HepG2 (cell line): ENCODE data around the gene PROC. TPM values are rescaled to one million over a fixed set of nuclear protein-coding genes. Genes with fewer than 3 reads are reported as not detected.

Source experiments
- ATAC-seq: fragments of 200-7000 bp; cut with Tn5 transposase; 3 replicates; pipeline ENCODE4 v1.9.1; 2020; ENCODE audit warnings: mild to moderate bottlenecking, moderate library complexity
- BruUV-seq: library from RNA; stranded (reverse); fragments of 400-500 nt; replicated peaks from 2 replicates; lab custom pipeline; 2021; lab: Mats Ljungman, UMichigan
- CTCF ChIA-PET: fragments of 300-600 bp; formaldehyde crosslinking; extraction: SDS; loops from one replicate; lab custom pipeline; 2021; ENCODE audit warnings: low total read pairs, inconsistent platforms, low intra/inter-chr PET ratio; lab: Yijun Ruan, JAX
- POLR2A ChIA-PET: fragments of 350-600 bp; sonication (Branson Sonifier 250); formaldehyde crosslinking; loops from one replicate; lab custom pipeline; 2020; ENCODE audit warnings: antibody characterized with exemption, inconsistent platforms; lab: Yijun Ruan, JAX
- DNase-seq: peaks from one replicate; pipeline ENCODE4 v3.0.0-alpha.2; 2015; ENCODE audit warnings: low spot score
- FAIRE-seq: peaks from 3 replicates; lab custom pipeline; 2011; peaks lifted over from hg19 to GRCh38; lab: Jason Lieb, UNC
- H2AFZ ChIP-seq: one replicate; pipeline ENCODE4 v1.6.1; 2011; ENCODE audit warnings: low read length, inconsistent platforms
- H3K27ac ChIP-seq: fragments of 300-600 bp; 3 replicates; pipeline ENCODE4 v1.8.0; 2011; ENCODE audit warnings: mixed run types, mild to moderate bottlenecking, mixed read lengths, low read length, inconsistent platforms; ENCODE audit not compliant: insufficient read depth; ENCODE audit errors: extremely low read length
- H3K27me3 ChIP-seq, 2 experiments: fragments of 200-600 bp in 1 of 2; 2 replicates in 1 of 2; 3 replicates in 1 of 2; pipeline versions ENCODE4 v1.6.0 to v1.8.0; 2011; ENCODE audit warnings: low read length in 2 of 2, mild to moderate bottlenecking in 2 of 2, moderate library complexity in 2 of 2, inconsistent platforms in 1 of 2; ENCODE audit not compliant: insufficient read depth in 2 of 2, control insufficient read depth in 1 of 2
- H3K36me3 ChIP-seq, 2 experiments: fragments of 200-600 bp in 1 of 2; replicated peaks in 1 of 2; 2 replicates in 1 of 2; 3 replicates in 1 of 2; pipeline versions ENCODE4 v1.5.1 to v1.8.0; 2011; ENCODE audit warnings: low read length in 2 of 2, inconsistent platforms in 1 of 2; ENCODE audit not compliant: insufficient read depth in 2 of 2, control insufficient read depth in 1 of 2
- H3K4me1 ChIP-seq: 2 replicates; pipeline ENCODE4 v1.5.1; 2012; ENCODE audit warnings: low read length, inconsistent platforms; ENCODE audit not compliant: insufficient read depth
- H3K4me2 ChIP-seq: 2 replicates; pipeline ENCODE4 v1.6.0; 2011; ENCODE audit warnings: low read depth, low read length, inconsistent platforms
- H3K4me3 ChIP-seq, 3 experiments: fragments of 200-600 bp in 1 of 3; sonication (generic), shearing (Covaris generic) in 1 of 3; replicated peaks in 1 of 3; 2 replicates each; pipeline ENCODE4 v1.5.1; 2011 to 2016; ENCODE audit warnings: low read length in 3 of 3, inconsistent platforms in 2 of 3, low read depth in 2 of 3, mild to moderate bottlenecking in 2 of 3, control low read depth in 1 of 3, mixed read lengths in 1 of 3; ENCODE audit not compliant: insufficient read depth in 1 of 3
- H3K79me2 ChIP-seq: one replicate; pipeline ENCODE4 v1.6.1; 2011; ENCODE audit warnings: low read length, inconsistent platforms; ENCODE audit not compliant: insufficient read depth
- H3K9ac ChIP-seq: 2 replicates; pipeline ENCODE4 v1.6.0; 2011; ENCODE audit warnings: mild to moderate bottlenecking, low read depth, low read length, inconsistent platforms; ENCODE audit not compliant: insufficient read depth
- H3K9me3 ChIP-seq: 2 replicates; pipeline ENCODE4 v1.5.1; 2012; ENCODE audit warnings: mild to moderate bottlenecking, low read length
- H4K20me1 ChIP-seq: 2 replicates; pipeline ENCODE4 v1.6.0; 2011; ENCODE audit warnings: inconsistent platforms, mild to moderate bottlenecking, low read length, moderate library complexity; ENCODE audit not compliant: insufficient read depth
- MAFF ChIP-seq: IDR thresholded peaks from 2 replicates; pipeline ENCODE4 v1.6.1; 2011; ENCODE audit warnings: low read depth, low read length, improper control_type of control experiment
- MAFK ChIP-seq, 2 experiments: IDR thresholded peaks in 1 of 2; conservative IDR thresholded peaks in 1 of 2; 2 replicates each; pipeline ENCODE4 v1.6.1; 2011; ENCODE audit warnings: improper control_type of control experiment in 2 of 2, low read length in 2 of 2
- NCOA1 ChIP-seq: sonication (generic); formaldehyde crosslinking; IDR thresholded peaks from 2 replicates; pipeline ENCODE4 v1.9.0; 2021; ENCODE audit warnings: missing genetic modification reagents
- WGBS: methylation state at CpG from one replicate; pipeline ENCODE4 v1.1.6; 2017; ENCODE audit warnings: low lambda C conversion rate; 5-methylcytosine and 5-hydroxymethylcytosine counted together
- in situ Hi-C: cut with HindIII; loops from 2 replicates; pipeline ENCODE4 v1.10.0; 2017; ENCODE audit warnings: low pct_unique_long_range_greater_than_20kb; ENCODE audit not compliant: extremely low pct_ligation_motif_present
- intact Hi-C: fragments of 100-400 bp; cut with micrococcal nuclease; formaldehyde crosslinking; loops from one replicate; pipeline ENCODE4 v1.10.0; 2022; ENCODE audit not compliant: unreplicated experiment
- polyA plus RNA-seq, 8 experiments: library from polyadenylated mRNA; depleted of rRNA in 3 of 8; stranded (reverse) in 7 of 8; unstranded in 1 of 8; fragments of >200 nt; fragmentation: Illumina TruSeq in 4 of 8; extraction: Trizol in 4 of 8; gene quantifications; 2 replicates each; pipeline versions ENCODE4 v1.2.1 to v1.2.3, GENCODE V29; 2011 to 2016; ENCODE audit warnings: low read depth in 4 of 8, missing spikeins in 1 of 8, mixed read lengths in 1 of 8; ENCODE audit not compliant: insufficient read depth in 1 of 8
- total RNA-seq, 5 experiments: library from RNA; depleted of rRNA; stranded (reverse); fragments of >200 nt; fragmentation: Illumina TruSeq; extraction: Trizol; gene quantifications; 2 replicates each; pipeline ENCODE4 v1.2.3, GENCODE V29; 2016; ENCODE audit warnings: low read depth in 1 of 5
- TF ChIP-seq, protein P1 (sequence below): sonication (generic); formaldehyde crosslinking; conservative IDR thresholded peaks from 2 replicates; pipeline ENCODE4 v1.4.0; 2020; ENCODE audit warnings: mild to moderate bottlenecking, missing genetic modification reagents, moderate library complexity

The PROC gene
- total and polyA plus RNA-seq, 2 of the 13 experiments (the other 11 are each of a cell fraction or from before 2014, with no cell fraction given): 134 to 185 TPM

DNA sequence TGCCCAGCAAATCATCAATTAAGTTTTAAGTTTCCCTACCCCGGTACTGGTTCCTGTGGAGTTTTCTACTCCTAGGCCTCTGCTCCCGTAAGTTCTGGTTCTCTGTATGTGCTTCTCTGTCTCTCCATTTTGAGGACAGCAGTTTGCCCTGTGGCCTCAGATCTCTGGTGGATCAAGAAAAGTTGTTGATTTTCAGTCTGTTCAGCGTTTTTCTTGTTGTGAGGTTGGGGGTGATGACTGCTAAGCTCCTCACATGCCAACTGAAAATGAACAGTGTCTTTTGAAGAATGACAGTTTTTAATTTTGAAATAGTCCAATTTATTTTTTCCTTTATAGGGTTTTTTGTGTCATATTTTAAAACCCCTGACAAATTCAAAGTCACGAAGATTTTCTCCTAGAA, 31.7 kb downstream of the PROC start:
- FAIRE-seq: no peak
- Histone ChIP-seq H3K4me2 (no peak overlapping the region), H4K20me1 (no peaks in the 10 kb centered on the region), H3K4me1 (peaks cover 48% of the 10 kb centered on the region), H3K27me3 (no peaks in the 10 kb centered on the region), H3K9me3 (peaks cover 3% of the 10 kb centered on the region), H2AFZ (peak overlapping the region; percentile 49), H3K9ac (no peak overlapping the region), H3K27ac (no peak overlapping the region), H3K36me3 (no peaks in the 10 kb centered on the region), H3K79me2 (no peaks in the 10 kb centered on the region)
- CTCF ChIA-PET: no interaction called here
- no TSS peak for BruUV-seq
- POLR2A ChIA-PET: no interaction called here
- no peak for DNase-seq
- 89% methylated on average over 4 of the region's 4 CpGs for WGBS
- intact Hi-C loops: no loop called here
- no peak for ATAC-seq
- TF ChIP-seq MAFF (peak; percentile 37; the same call in 1 of the 2 replicates), NCOA1 (no peak), MAFK (conservative IDR thresholded peaks at IDR 0.05 in 1 of 2, IDR thresholded peaks at IDR 0.05 in 1 of 2; ENCODE audit: low read length in 2 of 2) (peak; percentile 63 to 69)
- TF ChIP-seq, protein P1, sequence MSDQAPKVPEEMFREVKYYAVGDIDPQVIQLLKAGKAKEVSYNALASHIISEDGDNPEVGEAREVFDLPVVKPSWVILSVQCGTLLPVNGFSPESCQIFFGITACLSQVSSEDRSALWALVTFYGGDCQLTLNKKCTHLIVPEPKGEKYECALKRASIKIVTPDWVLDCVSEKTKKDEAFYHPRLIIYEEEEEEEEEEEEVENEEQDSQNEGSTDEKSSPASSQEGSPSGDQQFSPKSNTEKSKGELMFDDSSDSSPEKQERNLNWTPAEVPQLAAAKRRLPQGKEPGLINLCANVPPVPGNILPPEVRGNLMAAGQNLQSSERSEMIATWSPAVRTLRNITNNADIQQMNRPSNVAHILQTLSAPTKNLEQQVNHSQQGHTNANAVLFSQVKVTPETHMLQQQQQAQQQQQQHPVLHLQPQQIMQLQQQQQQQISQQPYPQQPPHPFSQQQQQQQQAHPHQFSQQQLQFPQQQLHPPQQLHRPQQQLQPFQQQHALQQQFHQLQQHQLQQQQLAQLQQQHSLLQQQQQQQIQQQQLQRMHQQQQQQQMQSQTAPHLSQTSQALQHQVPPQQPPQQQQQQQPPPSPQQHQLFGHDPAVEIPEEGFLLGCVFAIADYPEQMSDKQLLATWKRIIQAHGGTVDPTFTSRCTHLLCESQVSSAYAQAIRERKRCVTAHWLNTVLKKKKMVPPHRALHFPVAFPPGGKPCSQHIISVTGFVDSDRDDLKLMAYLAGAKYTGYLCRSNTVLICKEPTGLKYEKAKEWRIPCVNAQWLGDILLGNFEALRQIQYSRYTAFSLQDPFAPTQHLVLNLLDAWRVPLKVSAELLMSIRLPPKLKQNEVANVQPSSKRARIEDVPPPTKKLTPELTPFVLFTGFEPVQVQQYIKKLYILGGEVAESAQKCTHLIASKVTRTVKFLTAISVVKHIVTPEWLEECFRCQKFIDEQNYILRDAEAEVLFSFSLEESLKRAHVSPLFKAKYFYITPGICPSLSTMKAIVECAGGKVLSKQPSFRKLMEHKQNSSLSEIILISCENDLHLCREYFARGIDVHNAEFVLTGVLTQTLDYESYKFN (CRISPR knock-in tag): 0 out of 2 replicates have a peak, but pooled peaks have one; percentile 21
- TF ChIP-seq, all 625 proteins: peak for 3
- H3K4me3 ChIP-seq: no peak overlapping the region
- in situ Hi-C loops: loop anchor here (5.0 kb wide), 1 partner anchor 123 kb away; no protein-coding TSS in a partner anchor
